CD4-positive, alpha-beta T cell (primary cell): ENCODE results near the gene B3GALT6. TPM values are rescaled to one million over a fixed set of nuclear protein-coding genes. Genes with fewer than 3 reads are reported as not detected.

Source experiments
- ATAC-seq: fragments of 200-7000 bp; cut with Tn5 transposase; one replicate; pipeline ENCODE4 v1.10.0; 2022; ENCODE audit warnings: mild to moderate bottlenecking; ENCODE audit not compliant: poor library complexity
- CTCF ChIA-PET: fragments of 350-600 bp; sonication (Branson Sonifier 250); formaldehyde crosslinking; loops from one replicate; lab custom pipeline; 2021; ENCODE audit warnings: antibody characterized with exemption, inconsistent platforms; lab: Charles Lee
- POLR2A ChIA-PET: fragments of 350-600 bp; sonication (Branson Sonifier 250); formaldehyde crosslinking; loops from one replicate; lab custom pipeline; 2021; ENCODE audit warnings: antibody characterized with exemption, inconsistent platforms; lab: Charles Lee
- DNase-seq, 14 experiments: peaks; one replicate each; pipeline ENCODE4 v3.0.0-alpha.2; 2013 to 2020; ENCODE audit warnings: mixed read lengths in 2 of 14
- H3K27ac ChIP-seq, 2 donors: one replicate each; pipeline versions ENCODE4 v1.5.1 to v1.7.0; 2013; ENCODE audit warnings: low read length in 2 of 2, low read depth in 1 of 2, mild to moderate bottlenecking in 1 of 2
- H3K27me3 ChIP-seq, 2 experiments: 1 replicate in 1 of 2; 2 replicates in 1 of 2; pipeline versions ENCODE4 v1.6.1 to v1.7.0; 2013; ENCODE audit warnings: low read length in 2 of 2, control low read depth in 1 of 2, mild to moderate bottlenecking in 1 of 2, moderate library complexity in 1 of 2; ENCODE audit not compliant: insufficient read depth in 2 of 2, control insufficient read depth in 1 of 2
- H3K36me3 ChIP-seq: one replicate; pipeline ENCODE4 v1.6.1; 2013; ENCODE audit warnings: low read length, control low read depth; ENCODE audit not compliant: insufficient read depth
- H3K4me1 ChIP-seq: one replicate; pipeline ENCODE4 v1.6.1; 2013; ENCODE audit warnings: low read length, control low read depth; ENCODE audit not compliant: insufficient read depth
- H3K4me3 ChIP-seq: one replicate; pipeline ENCODE4 v1.5.1; 2013; ENCODE audit warnings: mild to moderate bottlenecking, low read length, moderate library complexity
- H3K9me3 ChIP-seq, 2 experiments: 1 replicate in 1 of 2; 2 replicates in 1 of 2; pipeline versions ENCODE4 v1.6.1 to v1.7.0; 2013; ENCODE audit warnings: low read length in 2 of 2, mild to moderate bottlenecking in 2 of 2, control low read depth in 1 of 2, moderate library complexity in 1 of 2; ENCODE audit not compliant: control insufficient read depth in 1 of 2, insufficient read depth in 1 of 2
- H3K27ac Mint-ChIP-seq: one replicate; pipeline ENCODE4 v1.8.0; 2020; ENCODE audit warnings: mixed read lengths
- H3K27me3 Mint-ChIP-seq: one replicate; pipeline ENCODE4 v1.8.0; 2021; ENCODE audit warnings: mixed read lengths
- H3K36me3 Mint-ChIP-seq: one replicate; pipeline ENCODE4 v1.8.0; 2021; ENCODE audit warnings: low read depth, mixed read lengths
- H3K4me1 Mint-ChIP-seq: one replicate; pipeline ENCODE4 v1.8.0; 2021; ENCODE audit warnings: low read depth, mixed read lengths
- H3K4me3 Mint-ChIP-seq: one replicate; pipeline ENCODE4 v1.8.0; 2020; ENCODE audit warnings: mild to moderate bottlenecking, mixed read lengths
- H3K9me3 Mint-ChIP-seq: one replicate; pipeline ENCODE4 v1.8.0; 2020; ENCODE audit warnings: mixed read lengths
- intact Hi-C, 2 experiments: fragments of 100-400 bp; cut with DNase I in 1 of 2; cut with micrococcal nuclease in 1 of 2; formaldehyde crosslinking; loops; one replicate each; pipeline versions ENCODE4 v1.15.1 to v1.9.0; 2023 to 2025; cut with DNase I, micrococcal nuclease
- total RNA-seq, 174 experiments: library from RNA in 2 of 174; stranded (reverse) in 2 of 174; gene quantifications; one replicate each; pipeline ENCODE4 v1.2.3 and lab custom pipeline; 2021 to 2026
- TF ChIP-seq, protein P1 (sequence below): fragments of 200-600 bp; IDR thresholded peaks from one replicate; pipeline ENCODE4 v1.8.0; 2022; ENCODE audit warnings: antibody characterized with exemption, mild to moderate bottlenecking

The B3GALT6 gene
- total RNA-seq, 2 experiments from 2014 or later = 4.9 to 5.1 TPM

DNA sequence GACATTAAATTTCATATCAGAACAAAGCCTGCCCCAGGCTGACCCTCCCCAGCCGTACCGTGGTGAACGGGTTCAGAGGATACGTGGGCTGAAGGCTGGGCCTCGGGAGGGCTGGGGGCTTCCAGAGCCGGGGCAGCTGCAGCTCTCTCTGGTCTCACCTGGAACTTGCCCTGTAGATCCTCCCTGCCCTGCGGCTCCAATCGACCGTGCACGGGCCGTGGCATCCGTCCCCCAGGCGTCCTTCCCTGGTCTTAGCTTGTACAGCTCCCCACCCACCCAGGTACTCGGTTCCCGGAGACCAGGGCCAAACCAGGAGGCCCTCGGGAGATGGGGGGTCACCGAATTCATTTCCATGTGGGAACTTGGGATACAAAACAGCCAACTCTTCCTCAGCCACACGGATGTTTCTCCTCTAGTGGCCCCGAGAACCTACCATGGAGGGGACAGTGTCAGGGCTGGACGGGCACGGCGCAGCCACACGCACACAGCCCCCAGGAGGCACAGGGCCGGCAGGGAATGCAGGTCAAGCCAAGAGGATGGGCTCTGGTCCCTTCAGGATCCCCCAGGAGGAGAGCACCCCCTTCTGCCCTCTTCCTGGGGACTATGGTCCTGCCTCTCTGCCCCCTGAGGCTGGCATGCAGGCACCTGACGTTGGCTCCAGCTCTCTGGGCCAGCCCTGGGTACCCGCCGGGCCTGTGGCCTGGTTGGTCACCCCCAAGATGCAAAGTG lies 3.1 kb downstream of the B3GALT6 start:
- H3K27me3 ChIP-seq = peaks cover 2 to 8% of the 10 kb centered on the region in 2 experiments
- H3K27me3 Mint-ChIP-seq = no peaks in the 10 kb centered on the region
- H3K4me1 Mint-ChIP-seq = peaks cover 16% of the 10 kb centered on the region
- TF ChIP-seq, protein P1, sequence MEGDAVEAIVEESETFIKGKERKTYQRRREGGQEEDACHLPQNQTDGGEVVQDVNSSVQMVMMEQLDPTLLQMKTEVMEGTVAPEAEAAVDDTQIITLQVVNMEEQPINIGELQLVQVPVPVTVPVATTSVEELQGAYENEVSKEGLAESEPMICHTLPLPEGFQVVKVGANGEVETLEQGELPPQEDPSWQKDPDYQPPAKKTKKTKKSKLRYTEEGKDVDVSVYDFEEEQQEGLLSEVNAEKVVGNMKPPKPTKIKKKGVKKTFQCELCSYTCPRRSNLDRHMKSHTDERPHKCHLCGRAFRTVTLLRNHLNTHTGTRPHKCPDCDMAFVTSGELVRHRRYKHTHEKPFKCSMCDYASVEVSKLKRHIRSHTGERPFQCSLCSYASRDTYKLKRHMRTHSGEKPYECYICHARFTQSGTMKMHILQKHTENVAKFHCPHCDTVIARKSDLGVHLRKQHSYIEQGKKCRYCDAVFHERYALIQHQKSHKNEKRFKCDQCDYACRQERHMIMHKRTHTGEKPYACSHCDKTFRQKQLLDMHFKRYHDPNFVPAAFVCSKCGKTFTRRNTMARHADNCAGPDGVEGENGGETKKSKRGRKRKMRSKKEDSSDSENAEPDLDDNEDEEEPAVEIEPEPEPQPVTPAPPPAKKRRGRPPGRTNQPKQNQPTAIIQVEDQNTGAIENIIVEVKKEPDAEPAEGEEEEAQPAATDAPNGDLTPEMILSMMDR = no peak
- H3K9me3 ChIP-seq = peaks cover 0 to 6% of the 10 kb centered on the region in 2 experiments
- ChIA-PET POLR2A (no interaction called here), CTCF (no interaction called here)
- DNase-seq (no peak), ATAC-seq (no peak)
- H3K27ac Mint-ChIP-seq = no peak overlapping the region
- H3K36me3 Mint-ChIP-seq = peaks cover 16% of the 10 kb centered on the region
- peaks cover 34% of the 10 kb centered on the region for H3K4me1 ChIP-seq
- intact Hi-C loops = no loop called here
- no peak overlapping the region for H3K4me3 ChIP-seq
- no peak overlapping the region for H3K27ac ChIP-seq
- H3K36me3 ChIP-seq = peaks cover 10% of the 10 kb centered on the region
- peak overlapping the region; percentile 54 for H3K4me3 Mint-ChIP-seq
- H3K9me3 Mint-ChIP-seq = no peaks in the 10 kb centered on the region

DNA sequence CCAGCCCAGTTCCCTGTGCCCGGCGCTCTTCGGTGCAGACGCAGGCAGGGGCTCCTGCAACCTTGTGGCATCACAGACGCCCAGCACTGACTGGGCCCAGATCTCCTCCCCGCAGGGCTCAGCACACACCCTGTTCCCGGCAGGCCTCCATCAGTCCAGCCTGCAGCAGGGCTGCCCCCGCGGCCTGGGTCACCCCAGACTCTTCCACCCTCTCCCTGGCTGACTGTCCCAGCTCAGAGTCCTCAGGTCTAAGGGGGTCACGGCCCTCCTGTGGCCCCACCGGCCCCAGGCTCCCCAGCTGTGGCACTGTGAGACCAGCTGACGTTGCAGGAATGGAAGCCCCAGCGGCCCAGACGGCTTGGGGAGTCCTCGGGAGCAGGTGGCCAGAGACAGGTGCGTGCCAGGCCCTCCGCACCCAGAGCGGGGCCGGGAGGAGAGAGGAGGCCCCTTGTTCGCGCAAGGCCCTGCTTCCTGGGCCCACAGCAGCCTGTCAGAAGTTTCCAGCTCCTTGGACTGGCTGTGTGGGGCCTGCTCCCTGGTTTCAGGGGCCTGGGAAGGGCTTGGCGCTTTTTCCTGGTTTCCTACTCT lies 4.2 kb downstream of the B3GALT6 start:
- H3K4me3 ChIP-seq = no peak overlapping the region
- peaks cover 23% of the 10 kb centered on the region for H3K4me1 ChIP-seq
- peaks cover 0 to 9% of the 10 kb centered on the region in 2 experiments for H3K9me3 ChIP-seq
- no peaks in the 10 kb centered on the region for H3K9me3 Mint-ChIP-seq
- H3K4me1 Mint-ChIP-seq = peaks cover 8% of the 10 kb centered on the region
- H3K36me3 Mint-ChIP-seq = peaks cover 8% of the 10 kb centered on the region
- H3K27ac ChIP-seq = no peak overlapping the region
- DNase-seq (no peak), ATAC-seq (no peak)
- ChIA-PET POLR2A (no interaction called here), CTCF (no interaction called here)
- TF ChIP-seq, protein P1 = no peak
- H3K36me3 ChIP-seq = peaks cover 10% of the 10 kb centered on the region
- no peak overlapping the region for H3K27ac Mint-ChIP-seq
- intact Hi-C loops = no loop called here
- peaks cover 2 to 8% of the 10 kb centered on the region in 2 experiments for H3K27me3 ChIP-seq
- H3K27me3 Mint-ChIP-seq = no peaks in the 10 kb centered on the region
- no peak overlapping the region for H3K4me3 Mint-ChIP-seq

DNA sequence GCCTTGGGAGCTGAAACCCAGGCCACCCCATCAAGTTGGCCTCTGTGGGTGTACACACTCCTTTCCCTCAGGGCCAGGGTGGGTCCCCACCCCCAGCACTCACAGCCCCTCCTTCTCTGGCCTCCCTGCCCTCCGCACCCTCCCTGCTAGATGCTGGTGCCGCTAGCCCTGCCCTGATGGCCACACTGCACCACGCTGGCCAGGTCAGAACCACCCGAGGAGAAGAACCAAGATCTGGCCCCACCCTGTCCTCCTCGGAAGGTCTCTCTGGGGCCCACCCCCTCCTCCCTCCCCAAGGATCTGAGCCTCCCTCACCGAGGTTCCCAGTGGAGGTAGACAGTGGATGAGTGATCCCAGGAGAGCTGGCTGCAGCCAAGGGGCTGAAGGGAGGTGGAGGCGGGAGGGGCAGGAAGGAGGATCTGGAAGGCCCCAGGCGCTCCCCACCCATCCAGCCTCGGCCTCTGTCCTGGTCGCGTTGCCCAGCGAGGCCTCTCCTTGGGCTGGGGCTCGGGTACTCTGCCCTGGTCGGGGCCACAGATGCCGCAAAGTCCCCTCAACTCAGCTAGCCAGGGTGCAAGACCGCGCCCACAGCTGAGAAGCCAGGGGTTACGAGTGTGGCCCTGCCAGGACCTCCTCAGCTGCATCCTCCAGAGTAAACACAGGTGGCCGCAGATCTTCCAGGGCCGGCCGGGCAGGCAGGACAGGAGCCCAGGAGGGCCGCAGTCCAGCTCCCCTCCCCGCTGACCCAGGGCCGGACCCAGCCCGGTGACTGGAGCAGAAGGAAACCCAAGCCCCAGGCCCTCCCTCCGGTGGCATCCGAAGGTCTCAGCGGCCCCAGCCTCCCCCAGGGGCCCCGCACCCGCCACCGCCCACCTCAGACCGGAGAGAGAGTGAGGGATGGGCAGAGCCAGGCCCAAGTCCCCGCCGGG lies 5.2 kb downstream of the B3GALT6 start:
- Mint-ChIP-seq H3K36me3 (peaks cover 6% of the 10 kb centered on the region), H3K4me1 (peaks cover 7% of the 10 kb centered on the region), H3K27ac (no peak overlapping the region), H3K27me3 (no peaks in the 10 kb centered on the region), H3K4me3 (no peak overlapping the region), H3K9me3 (no peaks in the 10 kb centered on the region)
- DNase-seq (no peak), ATAC-seq (no peak)
- Histone ChIP-seq H3K4me3 (no peak overlapping the region), H3K9me3 (peaks cover 0 to 15% of the 10 kb centered on the region in 2 experiments), H3K36me3 (peaks cover 10% of the 10 kb centered on the region), H3K27me3 (peaks cover 2 to 8% of the 10 kb centered on the region in 2 experiments), H3K27ac (no peak overlapping the region), H3K4me1 (peaks cover 22% of the 10 kb centered on the region)
- intact Hi-C loops = no loop called here
- TF ChIP-seq, protein P1 = no peak
- ChIA-PET CTCF (no interaction called here), POLR2A (interaction anchor here (0.9 kb wide), 1 partner anchor 20 kb away, joined by 3 read pairs; no protein-coding TSS in a partner anchor)
